ENCODE results near the gene HTRA2. TPM values are rescaled to one million over a fixed set of nuclear protein-coding genes. Genes with fewer than 3 reads are reported as not detected.

The HTRA2 gene
- total and polyA plus RNA-seq, 4 donors, result 13.3 to 81.8 (median 18.5) TPM

DNA sequence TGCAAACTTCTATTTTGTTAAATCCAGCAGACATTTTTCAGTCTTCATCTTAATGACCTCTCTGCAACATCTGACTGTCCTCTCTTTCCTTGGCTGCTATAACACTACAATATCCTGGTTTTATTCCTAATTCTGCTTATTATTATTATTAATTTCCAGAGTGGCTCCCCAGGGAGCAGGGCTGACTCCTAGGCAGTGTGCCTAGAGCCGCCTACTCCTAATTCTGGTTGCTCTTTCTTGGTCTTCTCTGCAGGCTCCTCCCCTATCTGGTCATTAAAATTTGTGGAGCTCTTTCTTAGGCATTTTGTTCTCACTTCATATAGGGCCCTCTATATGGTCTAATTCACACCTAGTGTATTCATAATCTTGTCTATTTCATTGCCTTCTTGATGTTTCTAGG is 13.2 kb downstream of the HTRA2 start (continued):
- TF ChIP-seq, protein P1, sequence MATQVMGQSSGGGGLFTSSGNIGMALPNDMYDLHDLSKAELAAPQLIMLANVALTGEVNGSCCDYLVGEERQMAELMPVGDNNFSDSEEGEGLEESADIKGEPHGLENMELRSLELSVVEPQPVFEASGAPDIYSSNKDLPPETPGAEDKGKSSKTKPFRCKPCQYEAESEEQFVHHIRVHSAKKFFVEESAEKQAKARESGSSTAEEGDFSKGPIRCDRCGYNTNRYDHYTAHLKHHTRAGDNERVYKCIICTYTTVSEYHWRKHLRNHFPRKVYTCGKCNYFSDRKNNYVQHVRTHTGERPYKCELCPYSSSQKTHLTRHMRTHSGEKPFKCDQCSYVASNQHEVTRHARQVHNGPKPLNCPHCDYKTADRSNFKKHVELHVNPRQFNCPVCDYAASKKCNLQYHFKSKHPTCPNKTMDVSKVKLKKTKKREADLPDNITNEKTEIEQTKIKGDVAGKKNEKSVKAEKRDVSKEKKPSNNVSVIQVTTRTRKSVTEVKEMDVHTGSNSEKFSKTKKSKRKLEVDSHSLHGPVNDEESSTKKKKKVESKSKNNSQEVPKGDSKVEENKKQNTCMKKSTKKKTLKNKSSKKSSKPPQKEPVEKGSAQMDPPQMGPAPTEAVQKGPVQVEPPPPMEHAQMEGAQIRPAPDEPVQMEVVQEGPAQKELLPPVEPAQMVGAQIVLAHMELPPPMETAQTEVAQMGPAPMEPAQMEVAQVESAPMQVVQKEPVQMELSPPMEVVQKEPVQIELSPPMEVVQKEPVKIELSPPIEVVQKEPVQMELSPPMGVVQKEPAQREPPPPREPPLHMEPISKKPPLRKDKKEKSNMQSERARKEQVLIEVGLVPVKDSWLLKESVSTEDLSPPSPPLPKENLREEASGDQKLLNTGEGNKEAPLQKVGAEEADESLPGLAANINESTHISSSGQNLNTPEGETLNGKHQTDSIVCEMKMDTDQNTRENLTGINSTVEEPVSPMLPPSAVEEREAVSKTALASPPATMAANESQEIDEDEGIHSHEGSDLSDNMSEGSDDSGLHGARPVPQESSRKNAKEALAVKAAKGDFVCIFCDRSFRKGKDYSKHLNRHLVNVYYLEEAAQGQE (IDR thresholded peaks at IDR 0.05), result no peak
- no peak for TF ChIP-seq NR2F2 (IDR thresholded peaks at IDR 0.05)
- no peak for TF ChIP-seq YY1 (IDR thresholded peaks at IDR 0.05)
- TF ChIP-seq SP1 (IDR thresholded peaks at IDR 0.05), result no peak

DNA sequence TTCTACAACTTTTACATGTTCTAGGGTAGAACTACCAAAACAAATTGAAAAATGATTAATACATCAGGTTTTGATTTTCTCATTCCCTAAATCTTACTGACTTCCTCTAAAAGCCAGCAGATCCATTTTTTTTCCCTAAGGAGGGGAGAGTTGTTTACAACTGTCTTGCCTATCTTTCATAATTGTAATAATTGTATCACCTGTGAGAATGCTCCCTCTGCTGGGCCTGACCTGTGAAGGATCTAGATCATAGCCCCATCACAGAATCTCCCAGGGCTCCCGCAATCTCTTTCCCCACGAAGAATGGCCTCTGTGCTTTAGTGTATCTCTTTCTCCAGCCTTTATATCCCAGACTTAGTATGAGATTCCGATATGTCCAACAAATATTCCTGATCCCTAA is 14.9 kb downstream of the HTRA2 start:
- Histone ChIP-seq H3K36me3 (ENCODE audit: control insufficient read depth in 4 of 4, insufficient read depth in 3 of 4, low read depth in 1 of 4, low read length in 3 of 4) (no peaks in the 10 kb centered on the region), H3K9me3 (ENCODE audit: control insufficient read depth in 4 of 4, low read length in 3 of 4) (no peaks in the 10 kb centered on the region), H3K27me3 (ENCODE audit: control insufficient read depth in 4 of 4, insufficient read depth in 4 of 4, low read length in 3 of 4) (no peaks in the 10 kb centered on the region), H3K4me1 (ENCODE audit: control insufficient read depth in 4 of 4, insufficient read depth in 4 of 4, low read length in 3 of 4) (peaks cover 5 to 15% (median 9%) of the 10 kb centered on the region in 4 donors), H3K9ac (ENCODE audit: low read depth in 1 of 2, low read length in 2 of 2) (no peak overlapping the region), H3K4me3 (ENCODE audit: low read depth in 1 of 3, low read length in 3 of 3) (no peak overlapping the region), H3K27ac (ENCODE audit: low read depth in 1 of 2, low read length in 2 of 2) (no peak overlapping the region)
- TF ChIP-seq RXRA (IDR thresholded peaks at IDR 0.05) (no peak), TAF1 (conservative IDR thresholded peaks at IDR 0.05) (no peak), HNF4G (IDR thresholded peaks at IDR 0.05) (no peak), HNF4A (conservative IDR thresholded peaks at IDR 0.05) (no peak), SP1 (IDR thresholded peaks at IDR 0.05) (no peak), EGR1 (IDR thresholded peaks at IDR 0.05; ENCODE audit: low read depth in 2 of 2) (no peak), JUND (IDR thresholded peaks at IDR 0.05) (no peak), RAD21 (IDR thresholded peaks at IDR 0.05) (peak; percentile 24 to 47), FOXA1 (IDR thresholded peaks at IDR 0.05) (no peak), FOXA2 (IDR thresholded peaks at IDR 0.05) (no peak), NR2F2 (IDR thresholded peaks at IDR 0.05) (no peak)
- TF ChIP-seq, protein P2, sequence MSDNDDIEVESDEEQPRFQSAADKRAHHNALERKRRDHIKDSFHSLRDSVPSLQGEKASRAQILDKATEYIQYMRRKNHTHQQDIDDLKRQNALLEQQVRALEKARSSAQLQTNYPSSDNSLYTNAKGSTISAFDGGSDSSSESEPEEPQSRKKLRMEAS (IDR thresholded peaks at IDR 0.05), result no peak
- TF ChIP-seq, protein P3, sequence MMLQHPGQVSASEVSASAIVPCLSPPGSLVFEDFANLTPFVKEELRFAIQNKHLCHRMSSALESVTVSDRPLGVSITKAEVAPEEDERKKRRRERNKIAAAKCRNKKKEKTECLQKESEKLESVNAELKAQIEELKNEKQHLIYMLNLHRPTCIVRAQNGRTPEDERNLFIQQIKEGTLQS (IDR thresholded peaks at IDR 0.05), result no peak
- TF ChIP-seq, protein P4, sequence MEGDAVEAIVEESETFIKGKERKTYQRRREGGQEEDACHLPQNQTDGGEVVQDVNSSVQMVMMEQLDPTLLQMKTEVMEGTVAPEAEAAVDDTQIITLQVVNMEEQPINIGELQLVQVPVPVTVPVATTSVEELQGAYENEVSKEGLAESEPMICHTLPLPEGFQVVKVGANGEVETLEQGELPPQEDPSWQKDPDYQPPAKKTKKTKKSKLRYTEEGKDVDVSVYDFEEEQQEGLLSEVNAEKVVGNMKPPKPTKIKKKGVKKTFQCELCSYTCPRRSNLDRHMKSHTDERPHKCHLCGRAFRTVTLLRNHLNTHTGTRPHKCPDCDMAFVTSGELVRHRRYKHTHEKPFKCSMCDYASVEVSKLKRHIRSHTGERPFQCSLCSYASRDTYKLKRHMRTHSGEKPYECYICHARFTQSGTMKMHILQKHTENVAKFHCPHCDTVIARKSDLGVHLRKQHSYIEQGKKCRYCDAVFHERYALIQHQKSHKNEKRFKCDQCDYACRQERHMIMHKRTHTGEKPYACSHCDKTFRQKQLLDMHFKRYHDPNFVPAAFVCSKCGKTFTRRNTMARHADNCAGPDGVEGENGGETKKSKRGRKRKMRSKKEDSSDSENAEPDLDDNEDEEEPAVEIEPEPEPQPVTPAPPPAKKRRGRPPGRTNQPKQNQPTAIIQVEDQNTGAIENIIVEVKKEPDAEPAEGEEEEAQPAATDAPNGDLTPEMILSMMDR (IDR thresholded peaks at IDR 0.05; ENCODE audit: low read depth, low read length, missing input control), result peak; percentile 8
- TF ChIP-seq, protein P5, sequence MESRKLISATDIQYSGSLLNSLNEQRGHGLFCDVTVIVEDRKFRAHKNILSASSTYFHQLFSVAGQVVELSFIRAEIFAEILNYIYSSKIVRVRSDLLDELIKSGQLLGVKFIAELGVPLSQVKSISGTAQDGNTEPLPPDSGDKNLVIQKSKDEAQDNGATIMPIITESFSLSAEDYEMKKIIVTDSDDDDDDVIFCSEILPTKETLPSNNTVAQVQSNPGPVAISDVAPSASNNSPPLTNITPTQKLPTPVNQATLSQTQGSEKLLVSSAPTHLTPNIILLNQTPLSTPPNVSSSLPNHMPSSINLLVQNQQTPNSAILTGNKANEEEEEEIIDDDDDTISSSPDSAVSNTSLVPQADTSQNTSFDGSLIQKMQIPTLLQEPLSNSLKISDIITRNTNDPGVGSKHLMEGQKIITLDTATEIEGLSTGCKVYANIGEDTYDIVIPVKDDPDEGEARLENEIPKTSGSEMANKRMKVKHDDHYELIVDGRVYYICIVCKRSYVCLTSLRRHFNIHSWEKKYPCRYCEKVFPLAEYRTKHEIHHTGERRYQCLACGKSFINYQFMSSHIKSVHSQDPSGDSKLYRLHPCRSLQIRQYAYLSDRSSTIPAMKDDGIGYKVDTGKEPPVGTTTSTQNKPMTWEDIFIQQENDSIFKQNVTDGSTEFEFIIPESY (IDR thresholded peaks at IDR 0.05), result no peak
- TF ChIP-seq, protein P1 (IDR thresholded peaks at IDR 0.05), result no peak
- DNase-seq (ENCODE audit: low spot score), result no peak
- 82% methylated on average over 3 of the region's 3 CpGs for WGBS

All from liver (tissue), 9 donors.